ENCODE measurements around the gene S100A10.

- TF ChIP-seq CTCF (IDR thresholded peaks at IDR 0.05; ENCODE audit: low read depth, low read length, missing input control) (no peak), MAX (IDR thresholded peaks at IDR 0.05) (no peak), JUND (IDR thresholded peaks at IDR 0.05) (no peak), YY1 (IDR thresholded peaks at IDR 0.05) (no peak), RXRA (IDR thresholded peaks at IDR 0.05) (no peak), ATF3 (IDR thresholded peaks at IDR 0.05) (no peak), REST (IDR thresholded peaks at IDR 0.05) (no peak), TAF1 (conservative IDR thresholded peaks at IDR 0.05) (no peak), HNF4G (IDR thresholded peaks at IDR 0.05) (no peak), GABPA (IDR thresholded peaks at IDR 0.05 in 1 of 2, conservative IDR thresholded peaks at IDR 0.05 in 1 of 2) (no peak), SP1 (IDR thresholded peaks at IDR 0.05) (no peak)
Measured at GRCh38 chr1:151944857-151945575, 48.6 kb downstream of the S100A10 start.
